Ovary (tissue), 9 donors: ENCODE data around the gene MAN1C1. TPM values are rescaled to one million over a fixed set of nuclear protein-coding genes. Genes with fewer than 3 reads are reported as not detected.

Experiments
- DNase-seq, 5 donors: peaks; one replicate each; pipeline ENCODE4 v3.0.0-alpha.2; 2019 to 2020
- H3K27ac ChIP-seq, 2 donors: fragments of 200-600 bp; one replicate each; pipeline versions ENCODE4 v1.5.1 to v1.8.0; 2019 to 2022
- H3K27me3 ChIP-seq: fragments of 200-600 bp; one replicate; pipeline ENCODE4 v1.8.0; 2022
- H3K36me3 ChIP-seq: fragments of 200-600 bp; sonication (generic); one replicate; pipeline ENCODE4 v1.5.1; 2019
- H3K4me1 ChIP-seq: one replicate; pipeline ENCODE4 v1.8.1; 2013; ENCODE audit warnings: mild to moderate bottlenecking, moderate library complexity; ENCODE audit not compliant: insufficient read depth
- H3K4me3 ChIP-seq: fragments of 200-600 bp; sonication (generic); one replicate; pipeline ENCODE4 v1.5.1; 2017
- H3K9me3 ChIP-seq, 2 donors: fragments of 200-600 bp in 1 of 2; sonication (generic) in 1 of 2; one replicate each; pipeline versions ENCODE4 v1.5.1 to v1.8.1; 2013 to 2019; ENCODE audit warnings: mild to moderate bottlenecking in 1 of 2, moderate library complexity in 1 of 2
- CTCF ChIP-seq, 3 donors: fragments of 450-650 bp in 2 of 3; fragments of 200-600 bp in 1 of 3; IDR thresholded peaks; one replicate each; pipeline versions ENCODE4 v1.5.1 to v1.8.0; 2016 to 2022; ENCODE audit warnings: antibody characterized with exemption in 3 of 3, mild to moderate bottlenecking in 1 of 3
- EP300 ChIP-seq: sonication (generic); formaldehyde crosslinking; IDR thresholded peaks from one replicate; pipeline ENCODE4 v1.6.1; 2017; ENCODE audit warnings: antibody characterized with exemption
- POLR2A ChIP-seq: fragments of 450-650 bp; IDR thresholded peaks from one replicate; pipeline ENCODE4 v1.6.1; 2017; ENCODE audit warnings: antibody characterized with exemption, mild to moderate bottlenecking, moderate library complexity
- WGBS, 3 donors: extraction: QIAGEN DNeasy Blood & Tissue Kit in 1 of 3; methylation state at CpG; one replicate each; pipeline versions ENCODE4 v1.1.5 to v1.1.7; 2013 to 2017; 5-methylcytosine and 5-hydroxymethylcytosine counted together
- intact Hi-C, 4 donors: fragments of 100-400 bp; cut with DNase I; formaldehyde crosslinking; loops; one replicate each; pipeline versions ENCODE4 v1.11.0 to v1.15.1; 2022 to 2023
- polyA plus RNA-seq, 2 donors: library from polyadenylated mRNA; stranded (reverse); fragments of 200-250 nt in 1 of 2; fragments of 350-450 nt in 1 of 2; fragmentation: Illumina TruSeq in 1 of 2; extraction: RNeasy Lipid Tissue Mini Kit (QIAGEN cat#74804) in 1 of 2; gene quantifications; one replicate each; pipeline ENCODE4 v1.2.3, GENCODE V29; 2013 to 2014
- total RNA-seq, 7 donors: library from RNA; depleted of rRNA in 2 of 7; stranded (reverse); fragments of >200 nt in 2 of 7; fragmentation: NEBNext Ultra II Directional in 3 of 7; extraction: Animal tissue kit (Norgen Biotek cat#: 25700) in 3 of 7; gene quantifications; one replicate each; pipeline versions ENCODE4 v1.1.0 to v1.2.4, GENCODE V29; 2016 to 2023
- donor health status: DM: no; HTN: no; CAD: no; lungs with moderate emphysema.
- donor health status: DM: no; HTN: no; CAD: no.
- donor health status: Bipolar disorder and iron deficiency.
- donor health status: DM: yes; HTN: yes; CAD: no.
- donor health status: DM: no; HTN: no; CAD: no.
- donor health status: DM: yes; HTN: yes; CAD: no.

MAN1C1 gene
- total and polyA plus RNA-seq, 9 donors, result 18.0 to 59.2 (median 33.1) TPM

GRCh38 chr1:25746299-25747045 lies 129.9 kb downstream of the MAN1C1 start:
- intact Hi-C loops, result loop anchor here in 1 of 4 donors (10.0 kb wide), 1 partner anchor 48 kb away; no protein-coding TSS in a partner anchor
- H3K27ac ChIP-seq, result no peak overlapping the region
- no peaks in the 10 kb centered on the region for H3K27me3 ChIP-seq
- no peaks in the 10 kb centered on the region for H3K36me3 ChIP-seq
- H3K9me3 ChIP-seq, result no peaks in the 10 kb centered on the region
- 86 to 90% (median 90%) methylated on average over 21 to 22 of the region's 22 CpGs for WGBS, 3 donors
- DNase-seq, result no peak
- no peak overlapping the region for H3K4me3 ChIP-seq
- H3K4me1 ChIP-seq, result peaks cover 16% of the 10 kb centered on the region
- TF ChIP-seq POLR2A (no peak), CTCF (IDR thresholded peaks at IDR 0.05) (no peak), EP300 (no peak)

GRCh38 chr1:25747046-25747719 lies 130.6 kb downstream of the MAN1C1 start:
- 88 to 96% (median 91%) methylated on average over 12 of the region's 12 CpGs for WGBS, 3 donors
- H3K4me1 ChIP-seq, result peaks cover 14% of the 10 kb centered on the region
- TF ChIP-seq EP300, result no peak
- no peak for TF ChIP-seq CTCF (IDR thresholded peaks at IDR 0.05)
- no peak for TF ChIP-seq POLR2A

GRCh38 chr1:25748531-25749205 lies 132.1 kb downstream of the MAN1C1 start:
- no peak for DNase-seq
- 89 to 90% (median 90%) methylated on average over 8 of the region's 8 CpGs for WGBS, 3 donors
- TF ChIP-seq CTCF (IDR thresholded peaks at IDR 0.05), result no peak
- TF ChIP-seq POLR2A, result no peak
- TF ChIP-seq EP300, result no peak
- Histone ChIP-seq H3K27me3 (no peaks in the 10 kb centered on the region), H3K9me3 (no peaks in the 10 kb centered on the region), H3K27ac (no peak overlapping the region), H3K36me3 (no peaks in the 10 kb centered on the region), H3K4me1 (peaks cover 8% of the 10 kb centered on the region), H3K4me3 (no peak overlapping the region)
- intact Hi-C loops, result loop anchor here in 1 of 4 donors (10.0 kb wide), 1 partner anchor 46 kb away; no protein-coding TSS in a partner anchor

More at GRCh38 chr1:25747046-25747719, 130.6 kb downstream of the MAN1C1 start:
- DNase-seq, result no peak
- no peaks in the 10 kb centered on the region for H3K9me3 ChIP-seq
- no peaks in the 10 kb centered on the region for H3K27me3 ChIP-seq
- intact Hi-C loops, result loop anchor here in 1 of 4 donors (10.0 kb wide), 1 partner anchor 48 kb away; no protein-coding TSS in a partner anchor
- H3K36me3 ChIP-seq, result no peaks in the 10 kb centered on the region
- H3K27ac ChIP-seq, result no peak overlapping the region
- no peak overlapping the region for H3K4me3 ChIP-seq

GRCh38 chr1:25750923-25751605 lies 134.5 kb downstream of the MAN1C1 start:
- no peak overlapping the region for H3K27ac ChIP-seq
- TF ChIP-seq CTCF (IDR thresholded peaks at IDR 0.05), result no peak
- no peak for TF ChIP-seq EP300
- no peak for TF ChIP-seq POLR2A
- H3K27me3 ChIP-seq, result no peaks in the 10 kb centered on the region
- H3K9me3 ChIP-seq, result no peaks in the 10 kb centered on the region
- intact Hi-C loops, result no loop called here
- H3K4me1 ChIP-seq, result no peaks in the 10 kb centered on the region
- no peak for DNase-seq
- no peak overlapping the region for H3K4me3 ChIP-seq
- 88 to 94% (median 92%) methylated on average over 6 of the region's 6 CpGs for WGBS, 3 donors
- H3K36me3 ChIP-seq, result no peaks in the 10 kb centered on the region
